ENCODE results near the gene TCF4.

TCF4 gene

DNA sequence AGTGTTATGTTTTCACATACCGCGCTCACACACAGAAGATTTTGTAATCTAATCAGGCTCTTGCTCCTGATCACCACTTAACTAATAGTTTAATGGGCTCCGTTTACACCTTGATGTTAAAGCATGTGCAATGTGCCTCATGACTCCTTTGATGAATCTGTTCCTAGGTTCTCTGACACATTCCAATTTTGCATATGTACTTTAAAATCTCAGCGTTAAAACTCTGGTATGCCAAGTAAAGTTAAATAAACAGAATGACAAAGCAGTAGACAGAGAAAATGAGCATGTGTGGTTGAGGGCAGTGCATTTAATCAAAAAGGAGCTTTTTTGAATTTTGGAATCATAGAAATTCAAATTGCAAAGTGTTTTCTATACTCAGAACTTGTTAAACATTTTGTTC, 96.4 kb downstream of the TCF4 start:
- H3K4me3 ChIP-seq (ENCODE audit: low read depth, low read length): no peak overlapping the region

GRCh38 chr18:55489034-55489986, 98.7 kb downstream of the TCF4 start:
- H3K27me3 ChIP-seq (ENCODE audit: insufficient read depth, low read depth, severe bottlenecking): no peaks in the 10 kb centered on the region
- no peak overlapping the region for H3K27ac ChIP-seq
- no peak for DNase-seq
- no peak overlapping the region for H3K4me3 ChIP-seq (ENCODE audit: low read depth, low read length)
- H3K36me3 ChIP-seq: no peaks in the 10 kb centered on the region
- TF ChIP-seq, protein P1, sequence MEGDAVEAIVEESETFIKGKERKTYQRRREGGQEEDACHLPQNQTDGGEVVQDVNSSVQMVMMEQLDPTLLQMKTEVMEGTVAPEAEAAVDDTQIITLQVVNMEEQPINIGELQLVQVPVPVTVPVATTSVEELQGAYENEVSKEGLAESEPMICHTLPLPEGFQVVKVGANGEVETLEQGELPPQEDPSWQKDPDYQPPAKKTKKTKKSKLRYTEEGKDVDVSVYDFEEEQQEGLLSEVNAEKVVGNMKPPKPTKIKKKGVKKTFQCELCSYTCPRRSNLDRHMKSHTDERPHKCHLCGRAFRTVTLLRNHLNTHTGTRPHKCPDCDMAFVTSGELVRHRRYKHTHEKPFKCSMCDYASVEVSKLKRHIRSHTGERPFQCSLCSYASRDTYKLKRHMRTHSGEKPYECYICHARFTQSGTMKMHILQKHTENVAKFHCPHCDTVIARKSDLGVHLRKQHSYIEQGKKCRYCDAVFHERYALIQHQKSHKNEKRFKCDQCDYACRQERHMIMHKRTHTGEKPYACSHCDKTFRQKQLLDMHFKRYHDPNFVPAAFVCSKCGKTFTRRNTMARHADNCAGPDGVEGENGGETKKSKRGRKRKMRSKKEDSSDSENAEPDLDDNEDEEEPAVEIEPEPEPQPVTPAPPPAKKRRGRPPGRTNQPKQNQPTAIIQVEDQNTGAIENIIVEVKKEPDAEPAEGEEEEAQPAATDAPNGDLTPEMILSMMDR (IDR thresholded peaks at IDR 0.05; ENCODE audit: low read depth, low read length): no peak
- H3K9me3 ChIP-seq (ENCODE audit: severe bottlenecking): no peaks in the 10 kb centered on the region

More for the DNA sequence above, 96.4 kb downstream of the TCF4 start:
- TF ChIP-seq, protein P1 (IDR thresholded peaks at IDR 0.05; ENCODE audit: low read depth, low read length): no peak
- no peak overlapping the region for H3K27ac ChIP-seq
- H3K27me3 ChIP-seq (ENCODE audit: insufficient read depth, low read depth, severe bottlenecking): no peaks in the 10 kb centered on the region
- H3K36me3 ChIP-seq: no peaks in the 10 kb centered on the region
- no peak for DNase-seq
- no peaks in the 10 kb centered on the region for H3K9me3 ChIP-seq (ENCODE audit: severe bottlenecking)

DNA sequence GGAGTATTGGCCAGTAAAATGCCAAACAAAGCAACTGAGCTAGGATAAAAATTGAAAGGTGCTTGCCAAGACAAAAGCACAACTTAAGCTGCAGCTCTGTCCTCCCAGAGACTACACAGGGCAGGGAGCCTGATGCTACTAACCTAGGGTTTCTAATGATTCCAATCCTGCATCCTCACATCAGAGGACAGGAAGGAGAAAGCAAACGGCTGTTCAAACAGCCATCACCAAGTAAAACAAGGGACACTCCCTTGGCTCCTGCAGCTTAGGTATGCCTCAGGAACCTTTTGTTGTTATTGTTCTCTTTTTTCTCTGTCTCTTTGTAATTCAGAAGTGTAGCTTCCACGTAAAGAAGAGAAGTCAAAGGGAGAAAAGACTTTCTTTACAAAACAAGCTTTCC, 99.5 kb downstream of the TCF4 start:
- Histone ChIP-seq H3K27ac (no peak overlapping the region), H3K36me3 (no peaks in the 10 kb centered on the region), H3K9me3 (ENCODE audit: severe bottlenecking) (no peaks in the 10 kb centered on the region), H3K27me3 (ENCODE audit: insufficient read depth, low read depth, severe bottlenecking) (no peaks in the 10 kb centered on the region), H3K4me3 (ENCODE audit: low read depth, low read length) (no peak overlapping the region)
- DNase-seq: no peak
- TF ChIP-seq, protein P1 (IDR thresholded peaks at IDR 0.05; ENCODE audit: low read depth, low read length): no peak

DNA sequence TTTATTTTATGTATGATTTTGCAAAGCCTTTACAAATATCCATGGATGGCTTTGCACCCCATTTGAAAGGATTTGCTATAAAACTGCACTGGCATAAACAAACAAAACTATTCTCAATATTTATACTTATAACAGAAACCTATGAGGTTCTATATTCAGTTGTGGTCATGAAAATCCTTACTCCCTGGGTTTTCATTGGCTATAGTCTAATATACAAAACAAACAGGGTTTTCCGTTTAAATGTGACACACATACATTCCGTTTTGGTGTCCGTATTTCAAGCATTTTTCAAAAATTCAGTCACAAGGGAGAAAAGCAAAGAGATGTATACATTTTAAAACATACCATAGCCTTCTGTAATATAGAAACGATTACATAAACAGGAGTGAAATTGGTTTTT, 100.0 kb downstream of the TCF4 start:
- Histone ChIP-seq H3K27ac (no peak overlapping the region), H3K4me3 (ENCODE audit: low read depth, low read length) (no peak overlapping the region), H3K9me3 (ENCODE audit: severe bottlenecking) (no peaks in the 10 kb centered on the region), H3K36me3 (no peaks in the 10 kb centered on the region), H3K27me3 (ENCODE audit: insufficient read depth, low read depth, severe bottlenecking) (no peaks in the 10 kb centered on the region)
- TF ChIP-seq, protein P1 (IDR thresholded peaks at IDR 0.05; ENCODE audit: low read depth, low read length): no peak
- no peak for DNase-seq

DNA sequence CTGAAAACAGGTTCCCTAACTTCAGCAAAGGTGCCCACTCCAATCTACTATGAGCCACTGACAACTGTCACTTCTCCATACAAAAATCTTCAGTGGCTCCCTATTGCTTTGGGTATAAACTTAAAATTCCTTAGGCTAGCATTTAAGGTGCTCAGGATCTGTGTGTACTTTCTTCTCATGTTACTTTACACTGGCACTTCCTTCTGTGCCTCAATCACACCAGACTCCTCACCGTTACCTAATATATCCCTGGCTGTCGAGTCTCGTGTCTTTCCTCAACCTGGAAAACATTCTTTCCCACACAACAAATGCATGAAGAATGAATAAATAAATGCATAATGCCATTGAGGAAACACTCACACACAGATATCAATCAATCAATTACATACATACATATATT, 101.1 kb downstream of the TCF4 start:
- no peak overlapping the region for H3K4me3 ChIP-seq (ENCODE audit: low read depth, low read length)
- TF ChIP-seq, protein P1 (IDR thresholded peaks at IDR 0.05; ENCODE audit: low read depth, low read length): no peak
- H3K9me3 ChIP-seq (ENCODE audit: severe bottlenecking): no peaks in the 10 kb centered on the region
- H3K36me3 ChIP-seq: no peaks in the 10 kb centered on the region
- H3K27ac ChIP-seq: no peak overlapping the region
- no peak for DNase-seq
- H3K27me3 ChIP-seq (ENCODE audit: insufficient read depth, low read depth, severe bottlenecking): no peaks in the 10 kb centered on the region
